ENCODE results near the gene PDSS2. TPM values are rescaled to one million over a fixed set of nuclear protein-coding genes. Genes with fewer than 3 reads are reported as not detected.
"Not testable (repeated sequence)": the region's sequence is repeated elsewhere in the genome, so short reads cannot be mapped to it uniquely, and the experiment has no call there.

PDSS2 gene
- total and polyA plus RNA-seq, 4 donors = 10.5 to 20.9 (median 16.0) TPM

DNA sequence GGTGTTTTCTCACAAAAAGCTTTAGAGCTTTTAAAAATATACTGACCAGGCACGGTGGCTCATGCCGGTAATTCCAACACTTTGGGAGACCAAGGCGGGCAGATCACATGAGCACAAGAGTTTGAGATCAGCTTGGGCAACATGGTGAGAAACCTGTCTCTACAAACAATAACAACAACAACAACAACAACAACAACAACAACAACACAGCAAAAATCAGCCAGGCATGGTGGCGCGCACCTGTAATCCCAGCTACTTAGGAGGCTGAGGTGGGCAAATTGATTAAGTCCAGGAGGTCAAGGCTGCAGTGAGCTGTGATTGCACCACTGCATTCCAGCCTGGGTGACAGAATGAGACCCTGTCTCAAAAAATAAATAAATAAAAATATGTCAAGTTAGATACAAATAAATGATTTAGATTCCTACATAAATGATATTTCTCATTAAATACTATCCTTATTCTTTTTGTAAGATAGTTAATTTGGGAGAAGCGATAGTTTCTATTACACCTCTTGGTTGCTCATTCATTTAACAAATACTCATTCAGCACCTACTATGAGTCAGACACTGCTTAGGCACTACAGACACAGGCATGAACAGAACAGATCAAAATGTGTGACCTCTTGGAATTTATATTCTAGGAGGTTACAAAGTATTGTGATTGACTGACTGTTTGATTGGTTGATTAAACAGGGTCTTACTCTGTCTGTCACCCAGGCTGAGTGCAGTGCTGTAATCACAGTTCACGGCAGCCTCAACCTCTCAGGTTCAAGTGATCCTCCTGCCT lies 260.5 kb downstream of the PDSS2 start:
- Histone ChIP-seq H3K4me1 (ENCODE audit: control insufficient read depth in 4 of 4, insufficient read depth in 4 of 4, low read length in 3 of 4) (no peaks in the 10 kb centered on the region), H3K27ac (ENCODE audit: low read depth in 1 of 2, low read length in 2 of 2) (no peak overlapping the region), H3K4me3 (ENCODE audit: low read depth in 1 of 3, low read length in 3 of 3) (no peak overlapping the region), H3K27me3 (ENCODE audit: control insufficient read depth in 4 of 4, insufficient read depth in 4 of 4, low read length in 3 of 4) (no peaks in the 10 kb centered on the region), H3K36me3 (ENCODE audit: control insufficient read depth in 4 of 4, insufficient read depth in 3 of 4, low read depth in 1 of 4, low read length in 3 of 4) (peaks cover 0 to 3% (median 0%) of the 10 kb centered on the region in 4 donors), H3K9ac (ENCODE audit: low read depth in 1 of 2, low read length in 2 of 2) (no peak overlapping the region), H3K9me3 (ENCODE audit: control insufficient read depth in 4 of 4, low read length in 3 of 4) (no peaks in the 10 kb centered on the region)
- 99% methylated on average over 7 of the region's 7 CpGs for WGBS
- no peak for DNase-seq (ENCODE audit: low spot score)
- TF ChIP-seq EGR1 (IDR thresholded peaks at IDR 0.05; ENCODE audit: low read depth in 2 of 2) (no peak), FOXA1 (IDR thresholded peaks at IDR 0.05) (no peak), GABPA (IDR thresholded peaks at IDR 0.05 in 1 of 2, conservative IDR thresholded peaks at IDR 0.05 in 1 of 2) (no peak), JUND (IDR thresholded peaks at IDR 0.05) (no peak)
- TF ChIP-seq, protein P1, sequence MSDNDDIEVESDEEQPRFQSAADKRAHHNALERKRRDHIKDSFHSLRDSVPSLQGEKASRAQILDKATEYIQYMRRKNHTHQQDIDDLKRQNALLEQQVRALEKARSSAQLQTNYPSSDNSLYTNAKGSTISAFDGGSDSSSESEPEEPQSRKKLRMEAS (IDR thresholded peaks at IDR 0.05) = no peak
- TF ChIP-seq, protein P2, sequence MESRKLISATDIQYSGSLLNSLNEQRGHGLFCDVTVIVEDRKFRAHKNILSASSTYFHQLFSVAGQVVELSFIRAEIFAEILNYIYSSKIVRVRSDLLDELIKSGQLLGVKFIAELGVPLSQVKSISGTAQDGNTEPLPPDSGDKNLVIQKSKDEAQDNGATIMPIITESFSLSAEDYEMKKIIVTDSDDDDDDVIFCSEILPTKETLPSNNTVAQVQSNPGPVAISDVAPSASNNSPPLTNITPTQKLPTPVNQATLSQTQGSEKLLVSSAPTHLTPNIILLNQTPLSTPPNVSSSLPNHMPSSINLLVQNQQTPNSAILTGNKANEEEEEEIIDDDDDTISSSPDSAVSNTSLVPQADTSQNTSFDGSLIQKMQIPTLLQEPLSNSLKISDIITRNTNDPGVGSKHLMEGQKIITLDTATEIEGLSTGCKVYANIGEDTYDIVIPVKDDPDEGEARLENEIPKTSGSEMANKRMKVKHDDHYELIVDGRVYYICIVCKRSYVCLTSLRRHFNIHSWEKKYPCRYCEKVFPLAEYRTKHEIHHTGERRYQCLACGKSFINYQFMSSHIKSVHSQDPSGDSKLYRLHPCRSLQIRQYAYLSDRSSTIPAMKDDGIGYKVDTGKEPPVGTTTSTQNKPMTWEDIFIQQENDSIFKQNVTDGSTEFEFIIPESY (IDR thresholded peaks at IDR 0.05) = no peak
- TF ChIP-seq, protein P3, sequence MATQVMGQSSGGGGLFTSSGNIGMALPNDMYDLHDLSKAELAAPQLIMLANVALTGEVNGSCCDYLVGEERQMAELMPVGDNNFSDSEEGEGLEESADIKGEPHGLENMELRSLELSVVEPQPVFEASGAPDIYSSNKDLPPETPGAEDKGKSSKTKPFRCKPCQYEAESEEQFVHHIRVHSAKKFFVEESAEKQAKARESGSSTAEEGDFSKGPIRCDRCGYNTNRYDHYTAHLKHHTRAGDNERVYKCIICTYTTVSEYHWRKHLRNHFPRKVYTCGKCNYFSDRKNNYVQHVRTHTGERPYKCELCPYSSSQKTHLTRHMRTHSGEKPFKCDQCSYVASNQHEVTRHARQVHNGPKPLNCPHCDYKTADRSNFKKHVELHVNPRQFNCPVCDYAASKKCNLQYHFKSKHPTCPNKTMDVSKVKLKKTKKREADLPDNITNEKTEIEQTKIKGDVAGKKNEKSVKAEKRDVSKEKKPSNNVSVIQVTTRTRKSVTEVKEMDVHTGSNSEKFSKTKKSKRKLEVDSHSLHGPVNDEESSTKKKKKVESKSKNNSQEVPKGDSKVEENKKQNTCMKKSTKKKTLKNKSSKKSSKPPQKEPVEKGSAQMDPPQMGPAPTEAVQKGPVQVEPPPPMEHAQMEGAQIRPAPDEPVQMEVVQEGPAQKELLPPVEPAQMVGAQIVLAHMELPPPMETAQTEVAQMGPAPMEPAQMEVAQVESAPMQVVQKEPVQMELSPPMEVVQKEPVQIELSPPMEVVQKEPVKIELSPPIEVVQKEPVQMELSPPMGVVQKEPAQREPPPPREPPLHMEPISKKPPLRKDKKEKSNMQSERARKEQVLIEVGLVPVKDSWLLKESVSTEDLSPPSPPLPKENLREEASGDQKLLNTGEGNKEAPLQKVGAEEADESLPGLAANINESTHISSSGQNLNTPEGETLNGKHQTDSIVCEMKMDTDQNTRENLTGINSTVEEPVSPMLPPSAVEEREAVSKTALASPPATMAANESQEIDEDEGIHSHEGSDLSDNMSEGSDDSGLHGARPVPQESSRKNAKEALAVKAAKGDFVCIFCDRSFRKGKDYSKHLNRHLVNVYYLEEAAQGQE (IDR thresholded peaks at IDR 0.05) = no peak

DNA sequence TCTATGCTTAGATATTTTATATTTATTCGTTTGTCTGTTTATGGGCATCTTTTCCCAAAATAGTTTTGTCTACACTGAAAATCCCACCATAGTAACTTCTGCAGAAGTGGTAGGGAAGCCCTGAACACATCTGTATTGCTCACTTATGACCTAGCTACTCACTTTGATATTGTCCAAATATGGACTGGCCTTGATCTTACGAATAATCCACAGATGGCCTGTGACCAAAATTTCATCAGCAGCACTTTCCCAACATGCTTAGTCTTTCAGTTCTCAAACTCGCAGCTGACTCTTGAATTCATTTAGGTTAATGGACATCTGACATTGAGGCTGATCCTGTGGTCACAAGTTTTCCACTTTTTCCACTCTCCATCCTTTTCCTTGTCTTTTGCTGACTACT lies 263.2 kb downstream of the PDSS2 start:
- 66% methylated on average over 3 of the region's 3 CpGs for WGBS
- DNase-seq (ENCODE audit: low spot score) = no peak
- H3K27ac ChIP-seq (ENCODE audit: low read depth in 1 of 2, low read length in 2 of 2) = no peak overlapping the region
- H3K36me3 ChIP-seq (ENCODE audit: control insufficient read depth in 4 of 4, insufficient read depth in 3 of 4, low read depth in 1 of 4, low read length in 3 of 4) = peaks cover 0 to 3% (median 0%) of the 10 kb centered on the region in 4 donors
- H3K4me1 ChIP-seq (ENCODE audit: control insufficient read depth in 4 of 4, insufficient read depth in 4 of 4, low read length in 3 of 4) = no peaks in the 10 kb centered on the region
- no peak overlapping the region for H3K4me3 ChIP-seq (ENCODE audit: low read depth in 1 of 3, low read length in 3 of 3)
- TF ChIP-seq RXRA (IDR thresholded peaks at IDR 0.05) = peak in 1 of 2 donors; percentile 9
- TF ChIP-seq EGR1 (IDR thresholded peaks at IDR 0.05; ENCODE audit: low read depth in 2 of 2) = no peak
- TF ChIP-seq, protein P4, sequence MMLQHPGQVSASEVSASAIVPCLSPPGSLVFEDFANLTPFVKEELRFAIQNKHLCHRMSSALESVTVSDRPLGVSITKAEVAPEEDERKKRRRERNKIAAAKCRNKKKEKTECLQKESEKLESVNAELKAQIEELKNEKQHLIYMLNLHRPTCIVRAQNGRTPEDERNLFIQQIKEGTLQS (IDR thresholded peaks at IDR 0.05) = no peak
- no peak for TF ChIP-seq YY1 (IDR thresholded peaks at IDR 0.05)
- TF ChIP-seq SP1 (IDR thresholded peaks at IDR 0.05) = no peak
- no peak for TF ChIP-seq TAF1 (conservative IDR thresholded peaks at IDR 0.05)
- TF ChIP-seq HNF4A (conservative IDR thresholded peaks at IDR 0.05) = peak in 1 of 2 donors; percentile 30
- no peak overlapping the region for H3K9ac ChIP-seq (ENCODE audit: low read depth in 1 of 2, low read length in 2 of 2)
- no peaks in the 10 kb centered on the region for H3K27me3 ChIP-seq (ENCODE audit: control insufficient read depth in 4 of 4, insufficient read depth in 4 of 4, low read length in 3 of 4)
- no peaks in the 10 kb centered on the region for H3K9me3 ChIP-seq (ENCODE audit: control insufficient read depth in 4 of 4, low read length in 3 of 4)

DNA sequence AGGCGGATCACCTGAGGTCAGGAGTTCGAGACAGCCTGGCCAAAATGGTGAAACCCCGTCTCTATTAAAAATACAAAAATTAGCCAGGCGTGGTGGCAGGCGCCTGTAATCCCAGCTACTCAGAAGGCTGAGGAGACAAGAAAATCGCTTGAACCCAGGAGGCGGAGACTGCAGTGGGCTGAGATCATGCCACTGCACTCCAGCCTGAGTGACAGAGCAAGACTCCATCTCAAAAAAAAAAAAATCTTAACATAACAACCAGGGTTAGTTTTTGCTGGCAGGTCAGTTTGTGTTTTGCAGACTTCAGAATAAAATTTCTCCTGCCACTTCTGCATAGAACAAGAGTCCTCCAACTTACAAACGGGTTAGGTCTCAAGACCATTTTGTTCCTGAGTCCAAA lies 264.6 kb downstream of the PDSS2 start:
- 96% methylated on average over 8 of the region's 8 CpGs for WGBS
- DNase-seq (ENCODE audit: low spot score); H3K9me3 ChIP-seq (ENCODE audit: control insufficient read depth in 4 of 4, low read length in 3 of 4); H3K27me3 ChIP-seq (ENCODE audit: control insufficient read depth in 4 of 4, insufficient read depth in 4 of 4, low read length in 3 of 4); H3K4me1 ChIP-seq (ENCODE audit: control insufficient read depth in 4 of 4, insufficient read depth in 4 of 4, low read length in 3 of 4); H3K27ac ChIP-seq (ENCODE audit: low read depth in 1 of 2, low read length in 2 of 2); H3K4me3 ChIP-seq (ENCODE audit: low read depth in 1 of 3, low read length in 3 of 3); H3K9ac ChIP-seq (ENCODE audit: low read depth in 1 of 2, low read length in 2 of 2); H3K36me3 ChIP-seq (ENCODE audit: control insufficient read depth in 4 of 4, insufficient read depth in 3 of 4, low read depth in 1 of 4, low read length in 3 of 4): not testable (repeated sequence)
